ACHN (cell line): Measurements from ENCODE around the gene CHD2.
"Not testable (repeated sequence)": the region's sequence is repeated elsewhere in the genome, so short reads cannot be mapped to it uniquely, and the experiment has no call there.

Experiments
- DNase-seq: peaks from one replicate; pipeline ENCODE4 v3.0.0-alpha.2; 2015
- in situ Hi-C: cut with HindIII; loops from 2 replicates; pipeline ENCODE4 v1.10.0; 2017; ENCODE audit warnings: low sequenced_read_pairs, low pct_ligation_motif_present, low pct_unique_long_range_greater_than_20kb

CHD2 gene

DNA sequence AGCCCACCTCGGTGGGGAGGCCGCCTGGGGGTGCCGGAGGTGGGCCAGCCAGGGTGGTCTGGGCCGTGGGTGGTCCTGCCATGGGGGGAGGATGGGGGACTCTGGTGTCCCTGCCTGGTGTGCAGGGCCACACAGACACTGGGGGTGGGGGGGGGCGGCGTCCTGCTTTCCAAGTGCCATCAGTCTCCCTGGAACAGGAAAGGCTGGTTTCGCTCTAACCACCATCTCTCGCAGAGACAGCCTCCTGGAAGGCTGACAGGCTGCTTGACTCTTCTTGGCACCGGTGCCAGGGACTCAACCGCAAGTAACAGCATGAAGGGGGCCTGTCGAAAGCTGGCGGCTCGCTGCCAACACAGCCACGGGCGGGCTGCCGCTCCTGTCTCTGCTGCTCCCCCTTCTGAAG is 148.6 kb downstream of the CHD2 start:
- in situ Hi-C loops, result no loop called here
- DNase-seq, result no peak

DNA sequence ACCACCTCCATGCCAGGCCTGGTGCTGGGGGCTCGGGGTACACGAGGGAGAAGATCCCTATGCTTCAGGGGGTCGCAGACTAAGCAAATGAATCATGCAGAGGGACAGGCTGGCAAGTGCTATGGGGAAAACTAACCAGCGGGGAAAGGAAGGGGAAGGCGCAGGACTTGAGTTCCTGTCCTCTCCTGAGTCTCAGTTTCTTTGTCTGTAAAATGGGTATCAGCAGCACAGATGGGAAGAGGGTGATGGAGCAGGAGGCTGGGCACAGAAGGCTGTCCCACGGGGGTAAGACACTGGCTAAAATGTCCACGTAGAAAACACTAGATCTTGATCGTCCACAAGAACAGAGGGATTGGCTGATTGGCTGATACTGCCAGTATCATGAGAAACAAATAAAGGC is 149.1 kb downstream of the CHD2 start:
- in situ Hi-C loops, result no loop called here
- no peak for DNase-seq

DNA sequence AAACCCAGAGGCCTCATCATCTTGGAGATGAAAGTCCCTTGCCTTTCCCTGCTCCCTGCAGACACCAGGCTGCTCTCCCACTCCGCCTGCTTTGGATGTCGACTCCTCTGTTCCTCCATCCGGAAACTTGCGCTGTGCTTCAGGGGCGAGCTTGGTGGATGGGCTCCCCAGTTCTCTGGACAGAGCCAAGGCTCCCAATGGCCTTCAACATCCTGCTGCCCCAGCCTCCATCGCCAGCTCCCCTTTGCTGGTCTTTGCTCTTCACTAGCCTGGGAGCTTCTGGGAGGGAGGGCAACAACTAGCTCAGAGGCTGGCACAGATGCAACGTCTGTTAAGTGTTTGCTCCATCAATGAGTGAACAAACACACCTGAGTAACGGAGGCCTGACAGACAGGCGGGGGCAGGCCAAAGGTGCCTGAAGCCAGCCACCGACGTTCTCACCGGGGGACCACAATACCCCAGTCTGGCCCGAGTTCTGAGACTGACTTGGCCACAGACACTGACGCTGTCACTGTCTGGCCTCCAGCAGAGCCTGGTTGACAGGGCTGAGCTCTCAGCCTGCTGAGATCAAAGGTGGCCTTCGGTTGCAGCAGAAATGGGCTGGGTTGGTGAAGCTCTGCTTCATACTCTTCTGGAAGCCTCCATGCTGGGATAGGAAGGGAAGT is 149.9 kb downstream of the CHD2 start:
- in situ Hi-C loops, result no loop called here
- DNase-seq, result no peak

DNA sequence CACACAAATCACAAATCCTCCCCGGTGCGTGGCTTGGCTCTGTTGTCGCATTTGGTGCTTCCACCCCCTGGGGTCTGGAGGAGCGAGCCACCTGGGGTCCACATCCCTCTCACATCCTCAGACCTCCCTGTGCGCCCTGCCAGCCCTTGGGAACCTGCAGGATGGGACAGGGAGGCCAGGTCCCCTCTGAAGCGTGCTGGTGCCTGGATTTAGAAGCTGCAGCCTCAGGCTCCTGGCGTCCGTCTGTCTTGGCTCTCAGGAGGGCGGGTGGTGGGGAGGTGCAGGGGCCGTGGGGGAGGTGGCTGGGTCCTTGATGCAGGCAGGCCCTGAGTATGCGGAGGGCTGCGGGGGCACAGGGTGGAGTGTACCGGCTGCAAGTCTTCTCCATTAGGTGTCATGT is 150.5 kb downstream of the CHD2 start:
- no peak for DNase-seq
- in situ Hi-C loops, result no loop called here

DNA sequence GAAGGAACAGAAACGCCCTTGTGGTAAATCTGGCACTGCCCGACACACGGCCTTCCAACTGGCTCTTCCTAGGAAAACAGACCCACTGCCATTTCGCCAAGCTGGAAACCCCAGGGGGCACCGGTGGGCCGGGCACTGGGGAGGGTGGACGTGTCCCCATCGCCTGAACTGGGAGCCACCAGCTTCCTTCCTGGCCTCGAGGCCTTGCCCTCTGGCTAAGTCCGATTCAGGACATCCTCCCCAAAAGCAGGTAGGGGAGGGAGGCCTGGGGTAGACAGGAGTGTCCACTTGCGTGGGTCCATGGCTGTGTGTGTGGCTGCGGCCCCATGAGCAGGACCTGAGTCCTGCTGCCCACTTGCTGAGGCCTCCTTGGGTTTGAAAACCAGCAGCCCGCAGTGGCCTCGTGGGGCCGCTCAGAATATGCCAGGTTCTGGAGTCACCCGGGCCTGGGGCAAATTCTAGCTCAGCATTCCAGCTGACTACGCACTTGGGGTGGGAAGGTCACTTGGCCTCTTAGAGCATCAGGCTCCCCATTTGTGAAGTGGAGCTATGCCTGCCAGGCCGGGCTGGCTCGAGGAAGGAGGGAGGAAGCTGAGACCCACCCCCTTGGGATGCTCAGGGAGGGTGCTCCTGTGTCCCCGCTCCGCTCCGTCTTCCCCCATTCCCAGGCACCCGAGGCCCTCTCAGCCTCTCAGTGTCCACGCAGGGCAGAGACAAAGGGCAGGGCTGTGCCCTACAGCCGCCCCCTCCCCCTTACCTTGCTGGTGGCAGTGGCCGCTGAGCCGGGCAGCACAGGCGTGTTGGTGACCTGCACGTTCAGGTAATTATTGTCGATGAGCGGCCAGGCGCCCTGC is 151.3 kb downstream of the CHD2 start:
- in situ Hi-C loops, result no loop called here
- DNase-seq, result no peak

DNA sequence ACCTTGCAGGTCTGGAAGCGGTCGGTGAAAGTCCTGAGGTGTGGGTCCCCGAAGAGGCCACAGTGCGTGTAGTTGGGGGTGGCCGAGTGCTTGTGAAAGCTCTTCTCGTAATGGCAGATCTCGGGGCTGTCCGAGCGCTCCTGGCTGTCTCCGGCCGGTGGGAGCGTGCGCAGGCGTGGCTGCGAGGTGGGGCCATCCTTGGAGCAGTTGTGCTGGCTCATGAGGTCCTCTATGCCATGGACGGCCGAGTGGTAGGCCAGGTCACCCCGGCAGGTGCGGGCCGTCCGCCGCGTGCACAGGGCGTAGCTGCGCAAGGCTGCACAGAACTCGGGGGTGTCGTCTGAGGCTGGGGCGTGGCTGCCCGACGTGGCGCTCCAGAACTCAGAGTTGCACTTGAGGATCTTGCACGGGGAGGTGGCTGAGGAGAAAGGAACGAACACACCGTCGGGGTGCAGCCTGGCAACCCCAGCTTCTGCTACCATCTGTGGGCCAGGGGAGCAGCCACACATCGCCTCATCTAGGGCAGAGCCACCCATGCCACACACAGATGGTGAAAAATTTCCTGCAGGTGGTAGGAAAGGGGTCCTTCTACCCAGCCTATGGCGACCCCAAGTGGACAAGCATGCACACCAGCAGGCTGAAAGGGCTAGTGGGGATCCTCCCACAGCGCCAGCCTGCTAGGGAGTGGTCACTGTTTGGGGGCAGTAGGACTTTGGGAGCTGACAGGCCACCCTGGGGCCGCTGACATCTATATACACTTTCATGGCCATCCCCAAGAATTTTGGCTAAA is 152.2 kb downstream of the CHD2 start:
- in situ Hi-C loops, result no loop called here

DNA sequence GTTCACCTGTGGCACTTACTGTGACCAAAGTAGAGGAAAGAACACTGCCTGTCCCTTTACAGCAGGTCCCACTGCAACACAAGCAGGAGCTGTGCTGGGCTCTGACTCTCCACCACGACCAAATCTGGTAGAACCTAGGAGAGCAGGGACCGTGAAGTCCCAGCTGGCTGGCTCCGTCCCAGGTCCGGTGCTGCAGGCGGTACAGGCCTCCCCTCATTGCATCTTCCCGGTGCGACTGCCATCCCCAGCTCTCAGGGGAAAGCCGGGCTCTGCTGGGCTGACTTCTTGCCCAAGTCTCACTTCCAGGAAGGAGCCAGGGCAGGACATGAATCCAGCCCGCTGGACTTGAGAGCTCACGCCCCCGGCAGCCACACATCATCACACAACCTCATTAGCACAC is 155.1 kb downstream of the CHD2 start:
- no peak for DNase-seq
- in situ Hi-C loops, result no loop called here

More for the DNA sequence above, 152.2 kb downstream of the CHD2 start:
- DNase-seq, result no peak

DNA sequence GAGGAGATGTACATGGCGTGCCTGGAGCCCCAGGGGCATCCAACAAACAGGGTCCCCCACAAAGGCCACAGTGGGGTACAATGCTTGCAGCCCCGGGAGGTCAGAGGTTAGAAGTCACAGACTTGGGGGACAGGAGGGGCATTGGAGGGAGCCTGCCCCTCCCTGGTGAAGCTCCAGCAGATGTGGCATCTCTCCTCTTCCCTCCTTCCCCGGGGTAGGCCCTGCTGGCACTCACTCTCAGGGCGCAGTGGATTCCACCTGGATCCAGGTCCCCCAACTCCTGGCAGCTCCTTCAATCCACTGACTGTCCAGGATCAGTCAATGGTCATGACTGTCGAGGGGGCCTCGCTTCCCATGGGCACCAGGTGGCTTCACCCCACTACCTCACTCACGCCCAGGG is 156.7 kb downstream of the CHD2 start:
- no peak for DNase-seq
- in situ Hi-C loops, result no loop called here

DNA sequence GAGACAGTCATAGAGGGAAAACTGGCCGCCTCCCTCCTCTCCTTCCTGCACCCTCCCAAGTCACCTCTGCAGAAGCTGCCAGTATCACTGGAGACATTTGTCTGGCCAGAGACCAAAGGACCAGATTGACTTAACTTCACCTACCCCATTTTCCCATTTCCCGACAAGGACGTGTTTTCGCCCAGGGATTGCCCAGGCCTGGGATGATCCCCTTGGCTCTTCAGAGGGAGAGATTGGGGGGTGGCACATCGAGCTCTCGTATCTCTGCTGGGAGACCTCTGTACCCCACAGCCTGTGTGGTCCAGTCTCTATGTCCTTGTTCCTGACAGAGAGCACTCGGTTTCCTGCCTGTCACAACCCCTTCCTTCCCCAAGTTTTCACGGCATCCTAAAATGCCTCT is 157.5 kb downstream of the CHD2 start:
- no peak for DNase-seq
- in situ Hi-C loops, result no loop called here

DNA sequence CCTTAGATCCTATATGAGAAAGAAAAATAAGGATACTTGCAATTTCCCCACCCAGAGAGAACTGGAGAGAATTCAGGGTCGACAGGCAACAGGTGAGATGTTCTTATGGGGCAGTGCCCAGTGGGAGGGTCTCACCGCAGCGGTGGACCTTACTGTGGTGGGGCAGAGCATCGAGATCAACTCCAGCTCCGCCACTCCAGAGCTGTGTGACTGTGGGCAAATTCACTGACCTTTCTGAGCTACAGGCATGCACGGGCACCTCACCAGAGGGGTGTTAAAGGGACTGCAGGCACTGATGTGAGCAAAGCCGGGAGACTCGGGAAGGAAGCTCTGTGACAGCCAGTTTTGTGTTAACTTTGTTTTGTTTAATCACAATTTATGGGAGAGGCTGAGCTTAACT is 158.0 kb downstream of the CHD2 start:
- no peak for DNase-seq
- in situ Hi-C loops, result no loop called here

DNA sequence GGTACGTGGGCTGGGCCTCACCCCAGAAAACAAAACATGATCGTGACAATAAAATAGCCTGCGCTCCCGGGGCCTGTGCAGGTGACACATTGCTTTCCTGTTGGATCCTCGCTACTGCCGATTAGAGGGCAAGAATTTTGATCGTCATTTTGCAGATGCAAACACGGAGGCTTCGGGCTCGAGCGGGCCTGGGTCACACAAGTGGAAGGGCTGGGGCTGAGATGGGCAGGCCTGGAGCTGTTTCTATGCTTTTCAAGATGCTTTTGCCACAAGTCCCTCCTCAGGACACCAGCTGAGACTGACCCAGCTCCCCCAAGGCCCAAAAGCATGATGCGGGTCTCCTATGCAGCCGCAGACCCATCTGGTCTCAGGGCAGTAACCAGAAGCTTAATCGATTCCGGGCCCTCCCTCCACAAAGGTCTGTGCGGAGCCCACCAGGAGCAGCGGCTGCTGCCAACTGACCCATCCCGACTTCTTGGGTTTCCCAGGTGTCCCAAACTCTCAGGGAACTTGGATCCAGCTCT is 158.8 kb downstream of the CHD2 start:
- in situ Hi-C loops, result no loop called here
- DNase-seq, result no peak

DNA sequence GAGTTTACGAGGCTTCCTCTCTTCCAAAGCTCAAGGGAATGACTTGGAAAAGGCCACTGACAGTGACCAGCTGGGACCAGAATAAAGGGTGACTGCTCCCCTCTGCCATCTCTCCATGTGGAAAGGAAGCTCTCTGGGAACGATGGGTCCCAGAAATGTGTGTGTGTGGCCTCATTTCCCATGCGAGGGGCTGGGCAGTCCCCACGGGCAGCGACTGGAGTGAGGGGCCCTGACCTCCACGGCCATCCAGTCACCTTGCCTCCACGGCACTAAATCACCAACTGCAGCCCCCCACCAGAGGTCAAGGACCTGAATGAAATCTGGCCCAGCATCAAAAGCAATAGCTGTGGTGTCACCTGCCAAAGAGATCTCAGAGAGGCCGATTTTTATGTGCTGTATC is 159.3 kb downstream of the CHD2 start:
- DNase-seq, result no peak
- in situ Hi-C loops, result no loop called here

DNA sequence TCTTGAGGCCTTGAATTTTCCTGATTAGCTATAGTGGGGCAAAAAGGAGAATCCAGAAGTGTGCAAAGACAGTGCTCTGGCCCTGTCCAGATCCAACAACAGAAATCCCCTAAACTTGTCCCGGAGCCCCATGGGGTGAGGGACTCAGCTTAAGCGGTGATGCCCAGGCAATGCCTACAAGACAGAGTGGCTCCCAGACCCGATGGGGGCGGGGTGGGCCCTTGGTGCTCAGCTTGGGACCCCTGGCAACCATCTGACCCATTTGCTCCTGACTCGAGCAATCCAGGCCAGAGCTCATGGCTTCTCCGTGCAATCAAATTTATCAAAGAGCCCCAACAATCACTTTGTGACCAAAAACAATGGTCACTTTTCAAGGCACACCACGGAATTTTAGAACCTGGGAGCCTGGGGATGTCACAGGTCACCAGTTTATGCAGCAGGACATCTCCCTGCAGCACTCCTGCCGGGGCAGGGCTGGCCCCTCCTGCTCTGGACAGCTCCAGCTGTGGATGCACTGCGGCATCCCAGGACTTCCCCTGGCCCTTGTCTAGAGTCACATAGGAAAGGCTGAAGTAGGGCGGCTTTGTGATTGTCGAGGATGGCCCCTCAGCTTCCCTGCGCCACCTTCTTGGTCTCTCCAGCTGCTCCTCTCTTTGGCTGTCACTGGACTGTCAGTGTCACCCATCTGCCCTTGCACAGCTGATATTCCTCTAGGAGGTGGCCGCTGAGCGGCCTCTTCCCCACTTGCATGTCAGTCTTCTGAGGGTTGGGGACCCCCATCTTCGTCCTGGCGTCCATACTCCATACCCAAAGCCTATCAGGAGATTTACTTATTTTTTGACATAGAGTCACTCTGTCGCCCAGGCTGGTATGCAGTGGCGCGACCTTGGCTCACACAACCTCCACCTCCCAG is 160.5 kb downstream of the CHD2 start:
- in situ Hi-C loops, result no loop called here

DNA sequence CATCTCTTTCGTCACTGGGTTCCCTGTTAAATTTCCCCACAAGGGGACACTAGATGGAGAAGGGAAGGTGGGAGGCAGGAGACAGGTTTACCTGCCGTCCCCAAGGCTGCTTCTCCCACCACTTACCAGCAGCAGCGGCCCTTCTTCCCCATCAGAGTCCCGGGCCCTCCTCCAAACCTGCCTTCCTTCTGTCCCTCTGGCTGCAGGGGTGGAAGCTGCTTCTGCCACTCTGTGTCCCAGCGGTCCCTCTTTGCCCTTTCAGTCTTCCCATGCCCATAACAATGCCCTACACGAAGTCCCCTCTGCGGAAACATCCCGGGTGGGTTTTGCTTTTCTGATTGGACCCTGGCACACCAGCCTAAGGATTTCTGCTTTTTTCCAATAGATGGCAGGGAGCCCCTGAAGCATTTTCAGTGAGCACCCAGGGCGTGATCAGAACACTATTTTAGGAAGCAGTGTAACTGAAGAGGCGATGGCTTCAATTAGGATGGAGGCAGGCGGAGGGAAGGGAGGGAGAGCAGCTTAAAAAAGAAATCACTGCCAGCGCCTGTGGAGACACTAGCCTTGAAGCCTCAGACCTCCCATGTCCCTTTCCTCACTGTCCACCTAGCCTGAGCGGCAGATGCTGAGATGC is 162.6 kb downstream of the CHD2 start:
- in situ Hi-C loops, DNase-seq: not testable (repeated sequence)

More for the DNA sequence above, 160.5 kb downstream of the CHD2 start:
- no peak for DNase-seq

DNA sequence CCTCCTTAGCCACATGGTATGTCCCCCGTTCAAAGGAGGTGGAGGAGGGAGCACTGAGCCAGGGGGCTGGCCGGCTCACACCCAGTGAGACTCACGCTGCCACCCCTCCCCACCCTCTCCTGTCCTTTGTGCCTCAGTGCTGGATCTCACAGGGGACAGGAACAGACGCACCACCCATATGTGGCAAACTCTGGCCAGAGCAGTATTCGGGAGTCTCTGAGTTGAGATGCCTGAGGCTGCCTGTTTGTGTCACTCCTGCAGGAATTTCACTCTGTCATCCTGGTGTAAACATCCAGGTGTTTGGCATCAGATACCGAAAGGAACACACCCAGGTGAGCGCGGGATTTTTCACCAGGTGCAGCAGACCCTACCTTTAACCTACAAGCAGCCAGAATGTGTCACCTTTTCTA is 163.1 kb downstream of the CHD2 start:
- DNase-seq, result no peak
- in situ Hi-C loops, result no loop called here

DNA sequence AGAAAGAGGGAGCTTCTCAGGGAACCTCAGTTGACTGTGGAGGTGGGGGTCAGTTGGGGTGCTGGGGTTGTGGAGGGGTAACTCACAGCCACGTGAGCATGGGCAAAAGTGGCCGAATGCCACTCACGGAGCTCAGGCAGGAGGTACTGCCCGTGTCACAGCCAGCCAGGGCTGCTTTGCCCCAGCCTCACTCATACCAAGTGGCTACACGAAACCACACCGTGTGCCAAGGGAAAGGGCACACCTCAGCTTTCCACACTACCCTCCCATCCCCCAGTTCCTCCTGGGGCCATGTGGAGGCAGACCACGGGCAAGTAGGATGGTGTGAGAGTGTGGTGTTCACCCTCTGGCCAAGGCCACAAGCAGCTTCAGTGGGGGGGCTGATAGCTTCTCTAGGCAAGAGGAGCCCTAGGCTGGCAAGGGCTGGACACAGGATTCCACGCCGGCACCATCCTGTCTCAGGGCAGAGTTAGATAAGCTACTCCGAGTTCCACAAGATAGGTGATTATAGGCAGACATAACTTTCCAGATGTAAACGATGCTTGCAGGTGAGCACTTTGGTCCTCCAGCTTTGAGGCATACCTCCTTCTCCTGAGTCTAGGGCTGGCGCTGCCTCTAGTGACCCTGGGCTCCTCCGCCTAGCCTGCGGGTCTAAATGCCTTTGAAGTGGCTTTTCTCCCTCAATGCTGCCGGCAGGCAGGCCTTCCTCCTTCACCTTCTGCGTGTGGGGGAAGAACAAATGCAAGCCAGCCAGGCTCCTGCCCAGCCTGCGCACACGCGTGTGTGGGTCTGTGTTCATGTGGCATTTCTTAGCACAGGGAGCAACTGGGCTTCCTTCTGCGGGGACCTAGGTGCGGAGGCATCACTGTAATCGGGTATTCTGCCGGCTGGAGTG is 163.9 kb downstream of the CHD2 start:
- no peak for DNase-seq
- in situ Hi-C loops, result no loop called here

DNA sequence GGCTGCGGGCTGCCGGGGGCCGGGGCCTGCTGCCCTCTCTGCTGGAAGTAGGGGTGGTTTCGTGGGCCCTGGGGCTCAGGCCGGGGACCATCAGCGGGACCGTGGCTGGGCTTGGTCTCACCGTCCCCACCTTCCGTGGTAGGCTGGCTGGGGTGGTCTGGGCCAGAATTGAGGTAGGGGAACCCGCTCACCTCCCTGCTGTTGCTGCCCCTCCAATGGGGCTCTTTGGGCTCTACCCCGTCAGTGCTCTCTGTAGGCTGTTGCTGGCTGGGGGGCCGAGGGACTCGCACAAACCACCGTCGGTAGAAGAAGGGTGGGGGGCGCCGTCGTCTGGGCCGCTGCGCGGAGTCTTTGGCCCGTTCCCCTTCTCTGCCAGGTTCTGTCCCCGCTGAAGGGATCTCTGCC is 165.5 kb downstream of the CHD2 start:
- in situ Hi-C loops, result no loop called here
- DNase-seq, result no peak
